ENCODE data around the gene TBRG4. TPM values are rescaled to one million over a fixed set of nuclear protein-coding genes. Genes with fewer than 3 reads are reported as not detected.

Gene TBRG4
- total RNA-seq, 1 donor from 2014 or later: 216 TPM

DNA sequence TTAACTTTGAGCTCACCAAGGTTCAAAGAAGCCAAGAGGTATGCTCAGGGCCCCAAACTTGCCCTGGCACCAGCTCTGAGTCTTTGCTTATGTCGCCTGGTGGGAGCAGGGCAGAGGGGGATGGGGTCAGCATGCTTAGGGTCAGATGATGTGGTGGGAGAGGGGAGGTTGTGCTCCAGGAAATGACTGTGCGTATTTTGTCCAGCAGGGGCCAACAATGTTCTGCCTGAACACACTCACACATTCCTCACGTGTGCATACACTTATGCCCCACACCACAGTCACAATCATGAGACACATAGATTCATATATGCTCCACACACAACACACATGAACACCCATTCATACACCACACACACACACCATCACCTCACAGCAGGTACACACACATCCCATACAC lies 41.7 kb upstream of the TBRG4 start:
- Histone ChIP-seq H3K27me3 (no peaks in the 10 kb centered on the region), H3K9me3 (no peaks in the 10 kb centered on the region), H3K36me3 (no peaks in the 10 kb centered on the region), H3K27ac (no peak overlapping the region), H3K4me1 (peaks cover 0 to 5% of the 10 kb centered on the region in 2 donors), H3K4me3 (no peak overlapping the region)
- no peak for DNase-seq (ENCODE audit: low spot score in 2 of 2)
- TF ChIP-seq, protein P1, sequence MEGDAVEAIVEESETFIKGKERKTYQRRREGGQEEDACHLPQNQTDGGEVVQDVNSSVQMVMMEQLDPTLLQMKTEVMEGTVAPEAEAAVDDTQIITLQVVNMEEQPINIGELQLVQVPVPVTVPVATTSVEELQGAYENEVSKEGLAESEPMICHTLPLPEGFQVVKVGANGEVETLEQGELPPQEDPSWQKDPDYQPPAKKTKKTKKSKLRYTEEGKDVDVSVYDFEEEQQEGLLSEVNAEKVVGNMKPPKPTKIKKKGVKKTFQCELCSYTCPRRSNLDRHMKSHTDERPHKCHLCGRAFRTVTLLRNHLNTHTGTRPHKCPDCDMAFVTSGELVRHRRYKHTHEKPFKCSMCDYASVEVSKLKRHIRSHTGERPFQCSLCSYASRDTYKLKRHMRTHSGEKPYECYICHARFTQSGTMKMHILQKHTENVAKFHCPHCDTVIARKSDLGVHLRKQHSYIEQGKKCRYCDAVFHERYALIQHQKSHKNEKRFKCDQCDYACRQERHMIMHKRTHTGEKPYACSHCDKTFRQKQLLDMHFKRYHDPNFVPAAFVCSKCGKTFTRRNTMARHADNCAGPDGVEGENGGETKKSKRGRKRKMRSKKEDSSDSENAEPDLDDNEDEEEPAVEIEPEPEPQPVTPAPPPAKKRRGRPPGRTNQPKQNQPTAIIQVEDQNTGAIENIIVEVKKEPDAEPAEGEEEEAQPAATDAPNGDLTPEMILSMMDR (IDR thresholded peaks at IDR 0.05): no peak
- intact Hi-C loops (cut with DNase I): no loop called here

DNA sequence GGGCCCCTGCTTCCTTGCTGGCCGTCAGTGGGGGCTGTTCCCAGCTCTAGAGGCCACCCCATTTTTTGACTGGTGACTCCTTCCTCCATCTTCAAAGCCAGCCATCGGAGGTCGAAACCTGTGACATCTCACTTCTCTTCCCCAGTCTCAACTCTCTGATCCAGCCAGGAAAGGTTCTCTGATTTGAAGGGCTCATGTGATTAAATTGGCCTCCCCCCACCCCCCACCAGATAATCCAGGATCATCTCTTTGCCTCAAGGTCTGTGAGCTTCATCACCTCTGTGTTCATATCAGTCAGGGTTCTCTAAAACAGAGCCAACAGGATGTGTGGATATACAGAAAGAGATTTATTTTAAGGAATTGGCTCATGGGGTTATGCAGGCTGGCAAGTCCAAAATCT lies 40.5 kb upstream of the TBRG4 start:
- no peak overlapping the region for H3K4me3 ChIP-seq
- H3K36me3 ChIP-seq: no peaks in the 10 kb centered on the region
- no peaks in the 10 kb centered on the region for H3K4me1 ChIP-seq
- no peak for DNase-seq (ENCODE audit: low spot score in 2 of 2)
- H3K9me3 ChIP-seq: no peaks in the 10 kb centered on the region
- no peaks in the 10 kb centered on the region for H3K27me3 ChIP-seq
- no peak overlapping the region for H3K27ac ChIP-seq
- intact Hi-C loops (cut with DNase I): no loop called here
- TF ChIP-seq, protein P1 (IDR thresholded peaks at IDR 0.05): no peak

DNA sequence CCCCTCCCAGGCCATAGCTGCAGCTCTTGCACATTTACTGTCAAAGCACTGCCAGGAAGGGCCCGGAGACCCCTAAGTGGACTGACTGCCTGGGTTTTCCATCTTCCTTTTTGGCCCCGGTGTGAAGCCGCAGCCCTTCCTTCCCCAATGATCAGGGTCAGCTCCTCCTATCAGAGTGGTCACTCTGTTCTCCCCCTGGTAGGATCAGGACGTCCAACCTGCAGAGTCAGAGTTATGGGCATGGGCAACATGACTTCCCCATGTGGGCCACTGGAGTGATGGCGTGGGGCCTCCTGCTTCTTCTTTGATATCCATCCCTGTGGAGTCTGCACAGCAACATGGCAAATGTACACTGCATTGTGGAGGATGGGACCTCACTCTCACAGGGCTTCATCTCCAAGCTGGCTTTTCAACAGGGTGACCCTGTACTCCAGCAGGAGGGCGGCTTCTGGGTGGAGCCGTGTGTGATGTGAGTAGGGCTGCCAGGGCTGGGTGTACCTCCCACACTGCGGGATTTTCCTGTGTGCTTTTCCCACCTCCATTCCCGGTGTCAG lies 39.7 kb upstream of the TBRG4 start:
- no peak overlapping the region for H3K27ac ChIP-seq
- intact Hi-C loops (cut with DNase I): no loop called here
- no peaks in the 10 kb centered on the region for H3K4me1 ChIP-seq
- H3K4me3 ChIP-seq: no peak overlapping the region
- no peaks in the 10 kb centered on the region for H3K36me3 ChIP-seq
- TF ChIP-seq, protein P1 (IDR thresholded peaks at IDR 0.05): no peak
- no peak for DNase-seq (ENCODE audit: low spot score in 2 of 2)
- no peaks in the 10 kb centered on the region for H3K27me3 ChIP-seq
- H3K9me3 ChIP-seq: no peaks in the 10 kb centered on the region

DNA sequence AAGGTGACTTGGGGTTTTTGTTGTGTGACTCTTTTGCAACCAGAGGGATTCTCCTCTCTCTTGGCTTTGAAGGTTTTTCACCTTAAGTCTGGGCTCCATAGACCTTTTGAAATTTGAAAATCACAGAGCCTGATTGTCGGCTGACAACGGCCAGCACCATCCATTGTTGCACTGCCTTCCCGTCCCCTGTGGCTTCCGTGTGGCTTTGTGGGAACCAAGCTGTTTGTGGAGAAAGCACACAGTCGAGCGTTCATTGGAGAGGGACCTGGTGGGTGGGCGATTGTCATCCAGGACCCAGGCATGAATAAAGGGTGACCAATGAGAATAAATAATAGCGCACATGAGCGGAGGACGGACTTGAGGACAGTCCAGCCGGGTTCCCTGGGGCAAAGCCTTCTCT lies 38.7 kb upstream of the TBRG4 start:
- H3K27ac ChIP-seq: no peak overlapping the region
- intact Hi-C loops (cut with DNase I): no loop called here
- no peak for DNase-seq (ENCODE audit: low spot score in 2 of 2)
- no peaks in the 10 kb centered on the region for H3K27me3 ChIP-seq
- H3K9me3 ChIP-seq: no peaks in the 10 kb centered on the region
- no peaks in the 10 kb centered on the region for H3K36me3 ChIP-seq
- no peak overlapping the region for H3K4me3 ChIP-seq
- no peaks in the 10 kb centered on the region for H3K4me1 ChIP-seq
- TF ChIP-seq, protein P1 (IDR thresholded peaks at IDR 0.05): no peak

DNA sequence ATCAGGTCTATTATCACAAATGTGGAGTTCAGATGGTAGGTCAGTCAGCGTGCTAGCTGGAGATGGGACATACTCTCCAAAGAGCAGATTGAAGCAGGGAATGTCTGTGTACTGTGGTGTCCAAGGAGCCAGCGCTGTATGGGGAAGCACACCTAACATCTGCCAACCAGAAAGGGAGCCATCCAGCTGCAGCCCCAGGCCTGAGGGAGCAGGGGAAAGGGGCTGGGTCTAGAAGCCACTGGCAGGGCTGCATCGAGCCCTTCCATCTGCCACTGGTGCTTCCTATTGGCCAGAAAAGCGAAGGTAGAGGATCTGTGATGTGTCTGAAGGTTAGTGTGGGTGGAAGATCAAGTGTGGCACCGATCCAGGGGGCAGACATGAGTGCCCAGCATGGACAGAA lies 38.1 kb upstream of the TBRG4 start:
- Histone ChIP-seq H3K9me3 (no peaks in the 10 kb centered on the region), H3K27ac (no peak overlapping the region), H3K27me3 (no peaks in the 10 kb centered on the region), H3K4me1 (no peaks in the 10 kb centered on the region), H3K4me3 (no peak overlapping the region), H3K36me3 (no peaks in the 10 kb centered on the region)
- TF ChIP-seq, protein P1 (IDR thresholded peaks at IDR 0.05): no peak
- intact Hi-C loops (cut with DNase I): no loop called here
- DNase-seq (ENCODE audit: low spot score in 2 of 2): no peak

DNA sequence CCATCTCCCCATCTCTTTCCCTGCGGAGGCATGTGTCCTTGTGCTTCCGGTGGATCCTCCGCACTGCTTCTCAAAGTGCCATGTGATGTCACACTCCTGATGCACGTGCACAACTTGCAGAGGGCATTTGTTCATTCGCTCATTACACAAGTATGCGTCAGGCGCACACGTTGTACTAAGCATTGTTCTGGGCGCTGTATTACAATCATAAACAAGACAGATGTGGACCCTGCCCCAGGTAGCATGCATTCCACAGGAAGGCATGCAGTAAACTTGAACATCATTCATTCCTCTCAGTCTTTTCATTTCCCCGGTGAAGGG lies 37.1 kb upstream of the TBRG4 start:
- H3K36me3 ChIP-seq: no peaks in the 10 kb centered on the region
- no peaks in the 10 kb centered on the region for H3K27me3 ChIP-seq
- DNase-seq (ENCODE audit: low spot score in 2 of 2): no peak
- TF ChIP-seq, protein P1 (IDR thresholded peaks at IDR 0.05): no peak
- H3K4me3 ChIP-seq: no peak overlapping the region
- H3K4me1 ChIP-seq: no peaks in the 10 kb centered on the region
- no peak overlapping the region for H3K27ac ChIP-seq
- intact Hi-C loops (cut with DNase I): no loop called here
- no peaks in the 10 kb centered on the region for H3K9me3 ChIP-seq
